NCI-H146 treated with DMSO at 0.1 percent for 48 hours (cell line): Measurements from ENCODE around the gene MAFF.
"Not testable (repeated sequence)": the region's sequence is repeated elsewhere in the genome, so short reads cannot be mapped to it uniquely, and the experiment has no call there.

Source experiments
- DNase-seq: peaks from one replicate; lab custom pipeline; 2025; ENCODE audit not compliant: unreplicated experiment; lab: John Stamatoyannopoulos, UW

Gene MAFF

DNA sequence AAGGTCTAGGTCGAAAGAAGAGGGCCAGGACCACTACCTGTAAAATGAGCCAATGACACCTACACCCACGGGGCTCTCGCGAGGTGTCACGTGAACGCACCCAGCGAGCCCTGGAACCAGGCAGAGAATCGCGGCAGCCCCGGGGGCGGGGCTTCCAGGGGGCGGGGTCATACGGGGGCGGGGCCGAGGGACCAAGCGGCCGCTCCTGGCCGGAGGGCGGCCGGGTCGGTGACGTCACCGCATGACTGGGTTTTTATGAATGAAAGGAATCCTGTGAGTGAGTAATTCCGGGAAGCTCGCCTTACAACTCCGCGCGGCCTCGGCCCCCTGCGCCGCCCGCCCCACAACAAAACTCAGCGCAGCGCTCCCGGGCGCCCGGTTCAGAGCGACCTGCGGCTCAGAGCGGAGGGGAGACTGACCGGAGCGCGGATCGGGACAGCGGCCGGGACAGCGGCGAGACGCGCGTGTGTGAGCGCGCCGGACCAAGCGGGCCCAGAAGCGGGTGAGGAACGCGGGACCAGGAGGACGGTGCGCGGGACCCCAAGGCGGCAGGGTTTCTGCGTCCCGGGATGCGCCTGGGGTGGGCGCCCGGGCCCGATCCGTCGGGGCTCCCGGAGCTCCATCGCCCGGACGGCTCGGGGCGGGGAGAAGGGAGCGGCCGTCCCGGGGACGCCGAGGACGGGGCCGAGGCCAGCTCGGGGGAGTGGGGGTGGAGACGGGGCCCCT lies at the start of gene MAFF:
MAFF (plus strand) TSS at position 284 of the 726 bp plus-strand sequence. CDS start 11,860 bp downstream, outside the sequence.
- peak; percentile 71 for DNase-seq

DNA sequence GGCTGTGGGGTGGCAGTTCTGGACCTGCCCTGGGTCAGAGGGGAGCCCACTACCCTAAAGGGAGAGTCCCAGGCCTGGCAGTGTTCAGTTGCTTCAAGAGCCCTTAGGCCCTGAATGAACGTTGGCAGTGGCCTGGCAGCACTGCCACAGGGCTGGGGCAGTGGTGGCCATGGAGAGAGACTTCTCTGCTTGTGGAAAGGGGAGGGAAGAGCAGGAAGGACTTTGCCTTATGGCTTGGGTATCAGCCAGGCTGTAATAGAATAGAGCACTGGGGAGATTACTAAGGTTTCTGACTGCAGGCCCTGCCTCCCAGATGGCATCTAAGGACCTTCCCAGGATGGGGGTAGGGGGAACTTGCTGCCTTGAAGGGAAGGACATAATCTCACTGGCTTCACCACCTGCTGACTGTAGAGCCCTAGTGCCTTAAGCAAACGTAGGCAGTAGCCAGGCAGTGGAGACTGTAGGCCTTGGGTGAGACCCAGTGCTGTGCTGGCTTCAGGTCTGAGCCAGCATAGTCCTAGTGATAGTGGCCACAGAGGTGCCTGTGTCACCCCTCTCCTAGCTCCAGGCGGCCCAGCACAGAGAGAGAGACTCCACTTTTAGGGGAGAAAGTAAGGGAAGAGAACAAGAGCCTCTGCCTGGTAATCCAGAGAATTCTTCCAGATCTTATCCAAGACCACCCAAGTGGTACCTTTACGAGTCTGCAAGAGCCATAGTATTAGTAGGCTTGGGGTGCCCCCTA lies 47.8 kb upstream of the MAFF start:
- no peak for DNase-seq

DNA sequence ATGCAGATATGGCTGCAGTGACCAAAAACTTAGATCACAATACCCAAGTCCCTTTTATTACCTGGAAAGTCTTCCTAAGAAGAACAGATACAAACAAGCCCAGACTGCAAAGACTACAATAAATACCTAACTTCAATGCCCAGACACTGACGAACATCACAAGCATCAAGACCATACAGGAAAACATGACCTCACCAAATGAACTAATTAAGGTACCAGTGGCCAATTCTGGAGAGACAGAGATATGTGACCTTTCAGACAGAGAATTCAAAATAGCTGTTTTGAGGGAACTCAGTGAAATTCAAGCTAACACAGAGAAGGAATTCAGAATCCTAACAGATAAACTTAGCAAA lies 47.3 kb upstream of the MAFF start:
- not testable (repeated sequence) for DNase-seq

DNA sequence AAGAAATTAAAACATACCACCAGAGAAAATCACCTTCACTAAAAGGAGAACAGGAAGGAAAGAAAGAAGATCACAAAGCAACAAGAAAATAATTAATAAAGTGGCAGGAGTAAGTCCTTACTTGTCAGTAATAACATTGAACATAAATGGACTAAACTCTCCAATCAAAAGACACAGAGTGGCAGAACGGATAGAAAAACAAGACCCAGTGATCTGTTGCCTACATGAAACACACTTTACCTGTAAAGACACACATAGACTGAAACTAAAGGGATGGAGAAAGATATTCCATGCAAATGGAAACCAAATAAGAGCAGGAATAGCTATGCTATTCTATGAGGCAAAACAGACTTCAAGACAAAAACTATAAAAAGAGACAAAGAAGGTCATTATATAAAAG lies 46.1 kb upstream of the MAFF start:
- no peak for DNase-seq

DNA sequence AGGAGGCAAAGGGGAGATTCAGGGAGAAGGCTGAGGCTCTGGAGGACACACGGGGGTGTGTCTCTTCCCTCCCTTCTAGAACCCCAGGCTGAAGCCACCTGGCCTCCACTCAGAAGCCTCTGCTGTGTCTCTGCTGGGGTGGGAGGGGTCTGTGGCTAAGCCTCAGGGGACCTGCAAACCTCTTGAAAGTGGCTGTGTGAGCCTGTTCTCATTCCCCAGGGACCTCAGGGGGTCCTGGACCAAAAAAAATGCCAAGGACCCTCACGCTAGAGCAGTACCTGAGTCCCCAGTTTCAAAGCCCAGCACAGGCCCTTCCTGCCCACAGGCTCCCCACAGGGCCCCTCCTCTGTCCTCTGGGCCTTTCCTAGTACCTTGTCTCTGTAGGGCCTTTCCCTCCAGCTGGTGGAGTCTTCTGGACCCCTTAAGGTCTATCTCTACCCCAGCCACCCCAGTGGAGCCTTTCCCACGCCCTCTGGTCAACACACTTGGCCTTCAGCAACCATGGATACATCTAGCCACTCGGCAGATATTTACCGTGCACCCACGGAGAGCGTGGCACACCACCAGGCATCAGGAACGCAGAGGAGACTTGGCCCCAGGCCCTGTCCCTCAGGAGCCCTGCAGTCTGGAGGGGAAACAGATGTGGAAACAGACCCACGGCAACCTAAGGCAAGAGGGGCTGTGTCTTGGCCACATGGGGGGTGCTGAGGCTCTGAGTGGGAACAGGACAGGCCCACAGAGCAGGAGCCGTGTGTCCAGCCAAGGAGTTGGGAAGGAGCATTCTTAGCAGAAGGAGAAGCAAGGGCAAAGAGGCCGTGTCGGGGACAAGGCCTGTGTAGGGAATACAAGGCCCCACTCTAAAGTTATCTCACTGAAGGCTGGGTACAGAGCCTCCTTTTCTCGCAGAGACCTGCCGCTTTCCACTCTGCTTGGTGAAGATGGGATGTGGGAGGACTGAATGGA lies 38.6 kb upstream of the MAFF start:
- no peak for DNase-seq

DNA sequence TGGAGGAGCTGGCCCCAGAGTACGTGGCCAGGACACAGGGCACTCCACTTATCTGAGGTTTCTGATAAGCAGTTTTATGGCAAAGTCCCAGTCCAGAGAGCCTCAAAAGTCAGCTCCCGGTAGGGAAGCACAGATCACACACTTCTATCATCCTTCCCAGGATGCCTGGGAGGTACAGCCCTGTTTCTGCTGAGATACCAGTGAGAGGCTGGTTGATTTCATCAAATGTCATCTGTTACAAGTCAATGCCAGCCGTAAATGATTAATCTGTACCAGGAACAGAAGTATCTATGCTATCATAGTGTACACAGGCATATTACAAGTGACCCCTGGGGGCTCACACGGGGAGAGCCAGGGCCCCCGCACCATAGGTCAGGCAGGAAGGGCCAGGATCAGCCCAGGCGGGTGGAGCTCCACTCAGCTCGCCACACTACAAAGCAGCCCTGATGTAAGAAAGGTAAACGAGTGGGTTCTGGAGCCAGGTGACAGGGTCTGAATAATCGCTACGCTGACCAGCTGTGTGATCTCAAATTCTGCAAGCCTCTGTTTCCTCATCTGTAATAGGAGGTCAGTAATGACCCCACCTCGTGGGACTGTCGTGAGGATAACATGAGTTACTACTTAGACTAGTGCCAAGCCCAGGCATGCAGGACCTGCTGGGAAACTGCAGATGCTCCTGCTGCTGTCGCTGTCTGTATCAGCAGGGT lies 37.8 kb upstream of the MAFF start:
- no peak for DNase-seq

DNA sequence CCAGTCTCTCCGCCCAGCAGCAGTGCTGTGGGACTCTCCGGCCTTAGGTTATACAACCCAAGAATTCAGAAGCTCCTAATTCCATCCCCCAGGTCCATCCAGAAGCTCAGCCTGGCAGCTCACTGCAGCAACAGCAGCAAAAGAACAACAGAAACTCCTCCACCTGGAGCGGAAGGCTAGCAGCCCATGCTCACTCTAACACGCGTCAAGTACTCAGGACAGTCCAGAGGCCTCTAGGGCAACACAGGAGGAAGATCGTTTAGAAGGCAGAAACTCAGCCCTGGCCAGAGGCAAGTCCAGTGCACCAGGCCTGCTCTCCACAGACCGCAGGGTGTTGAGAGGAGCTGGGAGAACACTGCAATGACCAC lies 37.3 kb upstream of the MAFF start:
- DNase-seq: no peak

DNA sequence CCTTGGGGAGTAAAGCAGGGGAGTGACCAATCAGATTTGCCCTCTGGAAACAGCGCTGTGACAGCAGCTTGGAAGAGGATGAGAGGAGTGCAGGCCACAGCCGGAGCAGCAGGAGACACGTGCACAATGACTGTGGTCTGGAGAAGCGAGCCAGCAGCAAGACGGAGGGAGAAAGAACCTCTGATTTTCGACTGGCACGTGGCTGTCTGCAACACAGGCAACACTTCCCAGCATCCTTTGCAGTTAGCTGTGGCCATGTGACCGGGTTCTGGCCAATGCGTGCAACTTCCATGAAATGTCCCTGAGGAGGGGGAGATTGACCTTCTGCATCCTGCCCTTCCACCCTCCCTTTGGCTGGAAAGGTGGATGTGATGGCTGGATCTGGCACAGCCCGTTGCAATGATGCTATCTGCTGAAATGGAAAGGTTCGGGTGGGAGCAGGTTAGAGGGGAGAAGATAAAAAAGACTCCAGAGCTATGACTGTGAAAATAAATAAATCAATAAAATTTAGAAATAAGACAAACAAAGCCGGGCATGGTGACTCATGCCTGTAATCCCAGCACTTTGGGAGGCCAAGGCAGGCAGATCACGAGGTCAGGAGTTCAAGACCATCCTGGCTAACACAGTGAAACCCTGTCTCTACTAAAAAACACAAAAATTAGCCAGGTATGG lies 35.7 kb upstream of the MAFF start:
- no peak for DNase-seq

DNA sequence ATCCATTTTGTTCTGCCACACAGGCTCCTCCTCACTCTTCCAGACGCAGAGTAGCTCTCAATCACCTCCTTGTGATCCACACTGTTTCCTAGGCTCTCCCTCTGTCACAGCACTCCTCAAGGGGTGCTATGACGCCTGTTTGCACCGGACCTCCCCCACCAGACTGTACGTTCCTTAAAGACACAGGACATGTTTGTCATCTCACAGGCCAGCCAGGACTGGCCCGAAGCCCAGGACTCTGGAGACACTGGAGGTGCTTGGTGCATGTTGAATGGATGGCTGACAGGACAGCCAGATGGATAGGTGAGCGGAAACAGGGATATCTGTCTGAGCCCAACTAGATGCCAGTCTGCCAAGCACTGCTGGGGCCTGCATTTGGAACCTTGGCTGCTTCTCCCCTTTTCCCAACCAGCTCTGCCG lies 33.8 kb upstream of the MAFF start:
- no peak for DNase-seq

DNA sequence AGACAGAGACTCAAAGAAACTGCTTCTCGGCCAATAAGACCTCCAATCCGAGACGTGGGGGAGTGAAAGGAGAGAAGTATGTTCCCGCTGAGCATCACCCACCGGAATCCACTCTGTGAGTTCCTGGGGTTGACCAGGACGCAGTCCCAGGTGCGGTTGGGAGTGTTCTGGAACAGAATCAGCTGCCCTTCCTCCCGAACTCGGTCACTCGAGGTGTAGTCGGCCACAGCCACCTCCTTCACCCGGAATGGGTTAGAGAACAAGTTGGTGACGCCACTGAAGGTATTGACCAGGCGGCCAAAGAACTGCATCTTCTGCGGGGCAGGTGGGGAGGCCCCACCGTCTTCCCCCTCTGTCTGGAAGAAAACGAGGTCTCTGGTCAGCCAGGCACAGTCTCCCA lies 32.7 kb upstream of the MAFF start:
- DNase-seq: no peak

DNA sequence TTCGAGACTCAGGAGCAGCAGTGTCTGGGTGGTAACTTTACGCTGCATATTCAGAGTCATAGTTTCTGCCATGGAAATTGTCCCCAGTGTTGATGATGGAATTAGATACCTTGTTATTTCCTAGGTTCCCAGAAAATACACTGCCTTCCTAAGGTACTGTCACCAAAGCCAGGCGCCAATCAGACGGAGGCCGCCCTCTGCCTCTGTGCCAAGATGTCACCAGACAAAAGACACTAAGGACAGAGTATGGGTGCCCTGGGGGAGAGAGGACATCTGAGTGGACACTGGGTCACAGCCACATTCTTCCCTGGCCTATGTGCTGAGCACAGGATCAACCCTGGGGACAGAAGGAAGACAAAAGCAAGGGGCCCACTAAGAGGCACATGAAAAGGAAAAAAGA lies 31.3 kb upstream of the MAFF start:
- DNase-seq: no peak

DNA sequence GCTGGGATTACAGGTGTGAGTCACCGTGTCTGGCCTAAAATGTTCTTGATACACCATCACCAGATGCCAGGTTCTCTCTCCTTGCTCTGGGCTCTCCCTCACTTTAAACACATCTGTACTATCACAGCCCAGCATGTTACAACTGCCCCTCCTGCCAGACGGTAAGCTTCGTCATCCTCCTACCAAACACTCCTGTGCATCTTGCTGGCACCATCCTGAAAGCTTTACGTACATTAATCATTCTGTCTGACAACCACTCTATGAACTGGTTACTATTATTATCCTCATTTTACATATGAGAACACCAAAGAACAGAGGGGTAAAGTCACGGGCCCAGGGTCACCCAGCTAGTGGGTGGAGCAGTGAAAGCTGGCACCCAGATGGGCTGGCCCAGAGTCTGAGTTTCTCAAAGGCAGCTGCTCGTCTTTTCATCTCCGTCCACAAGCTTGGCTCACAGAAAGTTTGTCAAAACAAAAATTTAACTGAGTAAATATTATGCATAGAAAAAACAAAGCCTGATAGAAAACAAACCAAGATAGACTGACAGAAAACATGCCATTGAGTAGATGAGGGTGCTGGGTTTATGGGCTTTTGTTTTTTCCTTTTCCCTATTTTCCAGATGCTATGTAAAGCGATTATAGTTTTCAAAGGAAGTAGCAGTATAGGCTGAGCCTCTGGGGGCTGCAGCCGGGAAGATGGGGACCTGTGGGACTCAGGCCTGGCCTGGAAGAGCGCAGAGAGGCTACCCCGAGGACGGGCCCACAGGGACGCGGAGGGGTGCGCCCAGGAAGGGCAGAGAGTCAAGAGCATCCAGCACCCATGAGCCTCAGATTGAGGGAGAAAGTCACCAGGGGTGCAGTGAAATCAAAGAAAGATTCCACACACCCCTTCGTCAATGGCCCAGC lies 29.6 kb upstream of the MAFF start:
- no peak for DNase-seq

DNA sequence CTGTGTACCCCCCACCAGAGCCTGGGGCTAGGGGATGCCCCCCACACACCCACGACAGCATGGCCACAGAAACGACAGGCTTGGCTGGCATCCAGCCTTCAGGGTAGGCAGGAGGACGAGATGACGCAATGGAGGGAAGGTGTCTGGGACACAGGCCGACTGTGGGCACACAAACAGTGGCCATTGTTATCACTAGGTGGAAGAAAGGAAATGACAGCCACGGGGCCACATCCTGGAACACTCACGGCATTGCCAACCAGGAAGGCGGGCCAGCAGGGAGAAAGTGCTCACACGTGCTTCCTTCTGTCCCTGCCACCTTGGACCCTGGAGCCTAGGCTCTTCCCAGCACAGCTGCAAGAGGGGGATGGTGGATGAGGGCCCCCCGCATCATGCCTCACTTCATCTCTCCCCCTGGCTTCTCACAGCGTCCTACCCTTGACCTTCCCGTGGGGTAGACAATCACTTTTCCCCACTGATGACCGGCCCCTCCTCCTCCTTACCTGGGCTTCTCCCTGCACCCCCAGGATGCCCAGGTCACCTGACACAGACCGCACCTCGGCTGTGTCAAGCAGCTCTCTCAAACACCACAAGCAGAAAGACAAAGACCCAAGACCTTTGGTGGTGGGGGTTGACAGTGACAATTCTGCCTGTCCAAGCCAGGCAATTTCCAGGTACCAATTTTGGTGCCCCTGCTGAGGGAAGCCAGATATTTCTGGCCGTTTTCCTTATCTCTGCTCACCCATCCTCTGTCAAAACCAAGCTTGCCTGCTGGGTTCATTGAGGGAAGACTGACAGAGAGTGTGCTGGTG lies 28.8 kb upstream of the MAFF start:
- no peak for DNase-seq

DNA sequence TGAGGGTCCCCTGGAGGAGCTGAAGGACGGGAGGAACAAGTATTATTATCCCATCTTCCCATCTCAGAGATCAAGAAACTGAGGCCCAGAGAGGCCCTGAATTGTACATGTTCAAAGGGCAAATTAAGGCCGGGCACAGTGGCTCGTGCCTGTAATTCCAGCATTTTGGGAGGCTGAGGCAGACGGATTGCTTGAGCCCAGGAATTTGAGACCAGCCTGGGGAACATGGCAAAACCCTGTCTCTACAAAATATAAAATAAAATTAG lies 28.2 kb upstream of the MAFF start:
- no peak for DNase-seq

DNA sequence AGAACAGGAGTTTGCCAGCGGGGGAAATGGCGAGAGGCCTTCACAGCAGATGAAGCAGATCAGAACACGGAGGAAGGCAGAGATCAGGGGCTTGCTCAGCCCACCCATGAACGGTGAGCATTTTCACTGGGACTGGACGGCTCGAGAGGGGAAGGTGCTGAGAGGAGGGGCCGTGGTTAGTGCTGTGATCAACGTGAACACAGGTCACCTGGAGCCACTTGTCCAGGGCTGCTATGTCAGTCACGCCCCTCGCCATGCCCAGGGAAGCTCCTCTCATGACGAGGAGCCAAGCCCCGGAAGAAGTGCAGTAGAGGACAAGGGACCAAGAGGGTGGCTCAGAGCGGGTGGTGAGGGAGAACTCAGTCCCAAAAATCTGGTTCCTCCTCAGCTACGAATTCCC lies 27.2 kb upstream of the MAFF start:
- no peak for DNase-seq

DNA sequence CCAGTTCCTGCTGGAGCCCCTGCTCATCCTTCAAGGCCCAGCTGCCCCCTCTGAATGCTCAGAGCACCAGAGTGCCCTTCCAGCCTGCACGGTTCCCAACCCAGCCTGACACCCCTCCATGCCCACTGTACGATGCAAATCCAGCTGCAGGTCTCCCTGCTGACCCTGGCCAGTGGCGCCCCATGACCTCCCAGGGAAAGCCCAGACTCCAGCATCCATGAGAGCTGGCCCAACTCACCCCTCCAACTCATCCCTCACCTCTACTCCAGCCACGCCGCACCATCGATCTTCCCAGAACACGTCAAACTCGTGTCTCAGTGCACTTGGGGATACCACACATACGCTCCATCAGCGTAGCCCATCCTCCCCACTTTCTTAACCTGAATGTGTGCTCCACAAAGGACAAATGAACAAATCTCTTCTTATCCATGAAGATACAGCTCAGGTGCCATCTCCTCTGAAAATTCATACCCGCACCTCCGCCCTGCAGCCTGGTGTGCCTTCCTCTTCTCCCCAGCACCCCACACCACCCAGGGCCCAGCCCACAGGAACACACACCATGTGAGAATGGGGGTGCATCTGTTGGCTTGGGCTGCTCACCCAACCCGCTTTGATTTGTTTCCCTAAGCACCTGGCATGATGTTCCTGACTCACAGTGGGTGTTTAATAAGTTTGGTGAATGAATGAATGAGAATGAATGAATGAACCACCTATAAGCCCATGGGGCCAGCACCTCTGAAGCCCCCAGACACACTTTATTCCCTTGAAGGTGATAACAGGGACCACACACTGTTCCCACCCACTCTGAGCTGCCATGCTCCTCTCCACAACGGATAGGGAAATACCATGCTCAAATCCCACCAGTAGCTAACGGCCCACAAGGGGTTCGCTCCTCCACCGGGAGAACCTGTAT lies 26.3 kb upstream of the MAFF start:
- DNase-seq: no peak

DNA sequence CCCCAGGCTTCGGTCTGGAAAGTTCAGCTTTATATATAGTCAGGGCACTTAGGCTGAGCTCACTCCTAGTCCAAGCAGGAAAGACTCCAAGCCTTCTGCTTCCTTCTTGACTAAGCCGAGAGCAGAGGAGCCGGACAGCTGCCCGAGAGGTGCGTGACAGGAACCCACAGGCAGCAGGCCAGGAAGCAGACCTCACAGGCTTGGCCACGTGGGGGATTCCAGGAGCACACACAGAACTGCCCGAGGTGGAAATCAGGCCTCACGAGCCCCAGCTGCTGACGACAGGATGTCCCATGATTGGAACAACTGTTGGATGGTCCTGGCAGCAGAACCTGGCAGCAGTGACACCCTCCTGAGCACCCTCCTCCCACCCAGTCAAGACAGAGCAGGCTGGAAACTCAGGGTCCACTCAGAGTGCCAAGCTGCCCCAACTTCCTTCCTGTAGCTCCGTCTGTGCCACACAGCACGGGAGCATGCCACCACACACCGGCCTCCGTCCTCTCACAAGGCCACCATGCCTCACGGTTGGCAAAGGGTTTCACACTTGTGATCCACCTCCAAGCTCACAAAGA lies 25.5 kb upstream of the MAFF start:
- no peak for DNase-seq

DNA sequence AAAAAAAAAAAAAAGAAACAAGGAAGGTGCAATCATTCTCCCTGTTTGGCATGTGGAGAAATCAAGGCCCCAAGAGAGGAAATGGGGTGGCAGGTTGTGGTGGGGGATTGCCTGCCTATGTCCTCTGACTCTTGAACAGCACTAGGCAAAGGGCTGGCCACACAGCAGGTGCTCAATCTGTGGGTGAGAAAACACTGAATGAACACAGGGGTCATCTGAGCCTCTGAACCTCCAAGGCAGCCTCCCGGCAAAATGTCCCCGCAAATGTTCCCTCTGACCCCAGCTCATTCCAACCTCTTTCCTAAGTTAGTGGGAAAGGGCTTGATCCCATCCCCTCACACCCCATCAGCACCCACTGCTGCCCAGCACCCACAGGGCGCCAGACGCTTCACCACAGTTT lies 24.8 kb upstream of the MAFF start:
- DNase-seq: no peak
